DND-41 (cell line): ENCODE data around the gene PDE4B.

ENCODE experiments used
- ATAC-seq: fragments of 200-7000 bp; cut with Tn5 transposase; 3 replicates; pipeline ENCODE4 v1.9.1; 2021; ENCODE audit warnings: low read depth; ENCODE audit not compliant: insufficient read depth
- DNase-seq: peaks from one replicate; pipeline ENCODE4 v3.0.0-alpha.2; 2020
- H2AFZ ChIP-seq: 2 replicates; pipeline ENCODE4 v1.6.0; 2012; ENCODE audit warnings: low read depth, low read length
- H3K27ac ChIP-seq: 2 replicates; pipeline ENCODE4 v1.5.1; 2012; ENCODE audit warnings: low read length, inconsistent platforms
- H3K27me3 ChIP-seq: fragments of 200-600 bp; sonication (generic); 2 replicates; pipeline ENCODE4 v1.6.0; 2012; ENCODE audit warnings: low read length, mild to moderate bottlenecking, inconsistent platforms; ENCODE audit not compliant: insufficient read depth, poor library complexity
- H3K36me3 ChIP-seq: 2 replicates; pipeline ENCODE4 v1.5.1; 2012; ENCODE audit warnings: low read length, inconsistent platforms; ENCODE audit not compliant: insufficient read depth
- H3K4me1 ChIP-seq: 2 replicates; pipeline ENCODE4 v1.5.1; 2012; ENCODE audit warnings: mild to moderate bottlenecking, low read length; ENCODE audit not compliant: insufficient read depth
- H3K4me2 ChIP-seq: 2 replicates; pipeline ENCODE4 v1.6.0; 2012; ENCODE audit warnings: mild to moderate bottlenecking, moderate library complexity, low read length, inconsistent platforms; ENCODE audit not compliant: insufficient read depth
- H3K4me3 ChIP-seq, 2 experiments: fragments of 200-600 bp in 1 of 2; shearing (Covaris generic) in 1 of 2; 2 replicates each; pipeline ENCODE4 v1.5.1; 2012 to 2016; ENCODE audit warnings: inconsistent platforms in 2 of 2, low read length in 2 of 2, mild to moderate bottlenecking in 2 of 2, low read depth in 1 of 2, moderate library complexity in 1 of 2
- H3K79me2 ChIP-seq: 2 replicates; pipeline ENCODE4 v1.6.0; 2012; ENCODE audit warnings: low read length, inconsistent platforms; ENCODE audit not compliant: insufficient read depth
- H3K9ac ChIP-seq: 2 replicates; pipeline ENCODE4 v1.6.0; 2012; ENCODE audit warnings: low read depth, mild to moderate bottlenecking, inconsistent platforms, low read length, moderate library complexity
- H3K9me3 ChIP-seq: 2 replicates; pipeline ENCODE4 v1.5.1; 2012; ENCODE audit warnings: low read length, moderate library complexity, mild to moderate bottlenecking, inconsistent platforms; ENCODE audit not compliant: insufficient read depth, severe bottlenecking
- H4K20me1 ChIP-seq: 2 replicates; pipeline ENCODE4 v1.6.0; 2012; ENCODE audit warnings: low read length; ENCODE audit not compliant: insufficient read depth
- EZH2 ChIP-seq: IDR thresholded peaks from 3 replicates; pipeline ENCODE4 v1.6.1; 2012; ENCODE audit warnings: borderline replicate concordance, low read depth, mild to moderate bottlenecking, moderate library complexity, low read length, inconsistent platforms; ENCODE audit not compliant: severe bottlenecking
- TF ChIP-seq, protein P1 (sequence below): IDR thresholded peaks from 2 replicates; pipeline ENCODE4 v1.5.1; 2012; ENCODE audit warnings: borderline replicate concordance, low read length, moderate library complexity, mild to moderate bottlenecking; ENCODE audit not compliant: poor library complexity, severe bottlenecking; ENCODE audit errors: extremely low read depth

PDE4B gene

DNA sequence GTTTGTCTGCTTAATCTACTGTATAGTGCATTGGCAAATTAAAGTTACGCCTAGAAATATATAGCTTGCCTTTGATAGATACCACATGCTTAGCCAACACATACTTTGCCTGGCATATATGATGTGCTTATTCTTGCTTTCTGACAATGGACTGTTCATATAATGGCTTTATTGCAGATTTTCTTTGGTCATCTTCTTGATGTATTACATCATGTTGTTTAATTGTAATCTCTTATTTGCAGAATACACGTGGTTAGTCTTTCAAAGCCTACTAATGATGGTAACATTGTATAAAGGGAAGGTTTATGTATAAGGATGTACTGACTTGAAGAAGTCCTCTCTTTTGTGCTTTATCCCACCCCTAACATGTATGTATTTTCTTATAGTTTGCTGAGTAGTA is 201.5 kb downstream of the PDE4B start:
- Histone ChIP-seq H3K27ac (no peak overlapping the region), H3K36me3 (no peaks in the 10 kb centered on the region), H3K4me3 (no peak overlapping the region), H3K79me2 (no peaks in the 10 kb centered on the region), H3K4me2 (no peak overlapping the region), H3K27me3 (no peaks in the 10 kb centered on the region), H3K4me1 (no peaks in the 10 kb centered on the region), H4K20me1 (no peaks in the 10 kb centered on the region), H3K9me3 (no peaks in the 10 kb centered on the region), H2AFZ (no peak overlapping the region), H3K9ac (no peak overlapping the region)
- ATAC-seq (no peak), DNase-seq (no peak)
- TF ChIP-seq, protein P1, sequence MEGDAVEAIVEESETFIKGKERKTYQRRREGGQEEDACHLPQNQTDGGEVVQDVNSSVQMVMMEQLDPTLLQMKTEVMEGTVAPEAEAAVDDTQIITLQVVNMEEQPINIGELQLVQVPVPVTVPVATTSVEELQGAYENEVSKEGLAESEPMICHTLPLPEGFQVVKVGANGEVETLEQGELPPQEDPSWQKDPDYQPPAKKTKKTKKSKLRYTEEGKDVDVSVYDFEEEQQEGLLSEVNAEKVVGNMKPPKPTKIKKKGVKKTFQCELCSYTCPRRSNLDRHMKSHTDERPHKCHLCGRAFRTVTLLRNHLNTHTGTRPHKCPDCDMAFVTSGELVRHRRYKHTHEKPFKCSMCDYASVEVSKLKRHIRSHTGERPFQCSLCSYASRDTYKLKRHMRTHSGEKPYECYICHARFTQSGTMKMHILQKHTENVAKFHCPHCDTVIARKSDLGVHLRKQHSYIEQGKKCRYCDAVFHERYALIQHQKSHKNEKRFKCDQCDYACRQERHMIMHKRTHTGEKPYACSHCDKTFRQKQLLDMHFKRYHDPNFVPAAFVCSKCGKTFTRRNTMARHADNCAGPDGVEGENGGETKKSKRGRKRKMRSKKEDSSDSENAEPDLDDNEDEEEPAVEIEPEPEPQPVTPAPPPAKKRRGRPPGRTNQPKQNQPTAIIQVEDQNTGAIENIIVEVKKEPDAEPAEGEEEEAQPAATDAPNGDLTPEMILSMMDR, result no peak
- no peak for TF ChIP-seq EZH2

DNA sequence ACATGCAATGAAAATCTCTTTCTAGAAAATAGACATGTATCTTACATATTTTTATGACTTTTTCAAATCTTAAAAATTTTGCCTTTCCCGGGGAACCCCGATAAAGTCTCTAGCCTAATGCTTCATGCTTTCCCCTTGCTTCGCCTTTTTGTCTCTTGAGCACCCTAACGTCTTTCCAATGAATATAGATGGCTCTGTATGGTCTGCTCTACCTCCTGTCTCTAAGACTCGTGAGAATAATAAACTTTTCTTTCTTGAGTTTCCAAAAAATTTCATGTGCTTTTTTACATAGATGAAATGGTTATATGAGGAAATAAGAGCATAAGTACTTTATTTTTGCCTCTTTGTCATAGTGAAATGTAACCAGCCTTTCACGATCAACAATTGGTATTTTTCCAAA is 202.6 kb downstream of the PDE4B start:
- Histone ChIP-seq H3K4me3 (no peak overlapping the region), H3K36me3 (no peaks in the 10 kb centered on the region), H3K4me1 (no peaks in the 10 kb centered on the region), H3K9me3 (no peaks in the 10 kb centered on the region), H3K4me2 (no peak overlapping the region), H3K9ac (no peak overlapping the region), H3K79me2 (no peaks in the 10 kb centered on the region), H2AFZ (no peak overlapping the region), H3K27ac (no peak overlapping the region), H3K27me3 (no peaks in the 10 kb centered on the region), H4K20me1 (no peaks in the 10 kb centered on the region)
- ATAC-seq, result no peak
- TF ChIP-seq EZH2, result no peak
- TF ChIP-seq, protein P1, result no peak
- no peak for DNase-seq

DNA sequence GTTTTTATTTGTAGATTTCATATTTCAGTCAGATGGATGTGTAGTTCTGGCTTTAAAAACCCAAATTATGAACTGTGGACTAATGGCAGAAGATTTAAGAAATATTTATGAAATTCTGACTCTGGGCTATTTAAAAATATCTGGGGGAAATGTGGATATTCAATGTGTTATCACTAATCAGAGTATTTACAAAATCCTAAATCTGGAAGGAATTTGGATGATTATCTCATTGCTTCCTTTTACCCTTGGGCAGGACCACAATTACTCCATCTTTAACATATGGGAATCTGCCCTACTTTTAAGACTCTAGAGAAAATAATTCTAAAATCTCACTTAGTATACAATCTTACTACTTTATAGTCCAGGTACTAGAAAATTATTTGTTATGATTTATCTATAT is 203.2 kb downstream of the PDE4B start:
- DNase-seq, result no peak
- TF ChIP-seq, protein P1, result no peak
- TF ChIP-seq EZH2, result no peak
- H3K79me2 ChIP-seq, result no peaks in the 10 kb centered on the region
- H3K27me3 ChIP-seq, result no peaks in the 10 kb centered on the region
- no peak overlapping the region for H3K27ac ChIP-seq
- H4K20me1 ChIP-seq, result no peaks in the 10 kb centered on the region
- ATAC-seq, result no peak
- H2AFZ ChIP-seq, result no peak overlapping the region
- no peaks in the 10 kb centered on the region for H3K36me3 ChIP-seq
- H3K9me3 ChIP-seq, result no peaks in the 10 kb centered on the region
- no peak overlapping the region for H3K4me2 ChIP-seq
- H3K4me1 ChIP-seq, result no peaks in the 10 kb centered on the region
- no peak overlapping the region for H3K9ac ChIP-seq
- no peak overlapping the region for H3K4me3 ChIP-seq

DNA sequence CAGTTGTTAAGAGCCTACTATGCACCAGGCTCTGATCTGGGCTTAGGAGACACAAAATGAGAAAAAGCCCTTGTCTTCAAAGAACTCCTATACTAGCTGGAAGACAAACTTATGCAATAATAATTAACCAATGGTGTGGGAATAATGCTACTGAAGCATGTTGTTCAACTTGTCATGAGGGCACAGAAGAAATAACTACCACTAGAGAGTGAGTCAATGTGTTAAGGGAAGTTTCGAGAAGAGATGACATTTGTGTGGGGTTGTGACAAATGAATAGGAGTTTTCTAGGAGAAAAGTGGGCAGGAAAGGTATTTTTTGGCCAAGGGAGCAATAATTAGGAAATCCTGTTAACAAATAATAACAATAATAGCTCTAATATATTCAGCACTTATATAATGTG is 205.0 kb downstream of the PDE4B start:
- TF ChIP-seq EZH2, result no peak
- TF ChIP-seq, protein P1, result no peak
- Histone ChIP-seq H4K20me1 (no peaks in the 10 kb centered on the region), H3K4me1 (no peaks in the 10 kb centered on the region), H3K27ac (no peak overlapping the region), H3K79me2 (no peaks in the 10 kb centered on the region), H2AFZ (no peak overlapping the region), H3K4me3 (no peak overlapping the region), H3K4me2 (no peak overlapping the region), H3K9me3 (no peaks in the 10 kb centered on the region), H3K27me3 (no peaks in the 10 kb centered on the region), H3K9ac (no peak overlapping the region), H3K36me3 (no peaks in the 10 kb centered on the region)
- no peak for ATAC-seq
- DNase-seq, result no peak
